ENCODE results near the gene VPS45. TPM values are rescaled to one million over a fixed set of nuclear protein-coding genes. Genes with fewer than 3 reads are reported as not detected.

Gene VPS45
- total and polyA plus RNA-seq, 2 of the 8 experiments (the other 6 are each of a cell fraction or from before 2014, with no cell fraction given), result 19.1 to 27.6 TPM

GRCh38 chr1:150138044-150138443 lies 70.5 kb downstream of the VPS45 start:
- Histone ChIP-seq H2BK15ac (ENCODE audit: low read length) (no peak overlapping the region), H3K4me1 (replicated peaks in 1 of 4; ENCODE audit: control insufficient read depth in 3 of 4, insufficient read depth in 4 of 4, low read length in 3 of 4) (no peaks in the 10 kb centered on the region), H3K4ac (replicated peaks; ENCODE audit: insufficient read length, low read depth, low read length) (no peak overlapping the region), H2AK5ac (ENCODE audit: low read depth, low read length) (no peak overlapping the region), H3K23ac (ENCODE audit: insufficient read length) (no peak overlapping the region), H4K20me1 (replicated peaks in 1 of 2; ENCODE audit: control insufficient read depth in 1 of 2, insufficient read depth in 2 of 2, low read length in 2 of 2) (no peaks in the 10 kb centered on the region), H3K36me3 (ENCODE audit: control insufficient read depth in 2 of 4, insufficient read depth in 4 of 4, low read length in 3 of 4) (no peaks in the 10 kb centered on the region), H3K4me3 (ENCODE audit: extremely low read depth in 1 of 4, insufficient read depth in 2 of 4, low read depth in 3 of 4, low read length in 4 of 4) (no peak overlapping the region), H2BK12ac (ENCODE audit: low read depth, low read length) (no peak overlapping the region), H2BK5ac (ENCODE audit: low read depth, low read length) (no peak overlapping the region), H4K5ac (ENCODE audit: insufficient read length, low read depth, low read length) (no peak overlapping the region), H2AFZ (ENCODE audit: low read length) (no peak overlapping the region), H4K8ac (ENCODE audit: extremely low read depth, insufficient read depth, low read length) (no peak overlapping the region), H2BK120ac (replicated peaks; ENCODE audit: low read depth, low read length) (no peak overlapping the region), H3K9ac (replicated peaks in 1 of 4; ENCODE audit: extremely low read depth in 1 of 4, low read depth in 3 of 4, low read length in 3 of 4) (no peak overlapping the region), H3K27ac (ENCODE audit: low read depth, low read length) (no peak overlapping the region), H3K14ac (ENCODE audit: insufficient read length) (no peak overlapping the region), H3K4me2 (ENCODE audit: insufficient read depth in 1 of 2, low read depth in 2 of 2, low read length in 2 of 2) (no peak overlapping the region), H2BK20ac (ENCODE audit: low read length) (no peak overlapping the region), H3K56ac (replicated peaks; ENCODE audit: insufficient read length, low read depth, low read length) (no peak overlapping the region), H3K79me2 (ENCODE audit: control insufficient read depth in 1 of 2, insufficient read depth in 2 of 2, low read length in 2 of 2) (no peaks in the 10 kb centered on the region), H3K79me1 (ENCODE audit: low read depth, low read length) (no peaks in the 10 kb centered on the region), H3K23me2 (ENCODE audit: low read depth, low read length) (peaks cover 1% of the 10 kb centered on the region; the same call in 1 of the 2 replicates), H3K9me3 (ENCODE audit: insufficient read depth in 2 of 2, low read depth in 1 of 2, low read length in 1 of 2) (no peaks in the 10 kb centered on the region), H3K18ac (ENCODE audit: extremely low read depth, low read length) (no peak overlapping the region), H3K27me3 (replicated peaks in 1 of 4; ENCODE audit: control insufficient read depth in 3 of 4, extremely low read depth in 1 of 4, insufficient read depth in 3 of 4, low read length in 3 of 4) (no peaks in the 10 kb centered on the region), H4K91ac (replicated peaks; ENCODE audit: insufficient read length, low read length) (no peak overlapping the region)
- WGBS, 2 experiments (ENCODE audit: extremely low coverage in 1 of 2, insufficient coverage in 1 of 2, insufficient read length in 1 of 2, insufficient replicate concordance in 2 of 2, low coverage in 1 of 2, low lambda C conversion rate in 2 of 2, missing lambda C conversion rate in 1 of 2), result 86% methylated on average over 5 of the region's 5 CpGs; no CpG with 5 or more reads in 1 of the 2 experiments
- POLR2A ChIA-PET (ENCODE audit: partially characterized antibody), result no interaction called here
- no peak for DNase-seq (ENCODE audit: low read depth in 1 of 2, low spot score in 2 of 2)
- no peak for TF ChIP-seq TAF7 (optimal IDR thresholded peaks at IDR 0.05; ENCODE audit: borderline replicate concordance, low read depth, low read length)
- TF ChIP-seq SUZ12 (IDR thresholded peaks at IDR 0.05; ENCODE audit: low read length), result no peak
- TF ChIP-seq SIRT6 (IDR thresholded peaks at IDR 0.05; ENCODE audit: low read length), result no peak
- TF ChIP-seq ZNF274 (IDR thresholded peaks at IDR 0.05; ENCODE audit: borderline replicate concordance, extremely low read depth, low read length), result no peak
- TF ChIP-seq ASH2L (IDR thresholded peaks at IDR 0.05; ENCODE audit: low read length), result no peak
- TF ChIP-seq KDM5A (IDR thresholded peaks at IDR 0.05; ENCODE audit: low read length), result no peak
- no peak for TF ChIP-seq YY1 (IDR thresholded peaks at IDR 0.05; ENCODE audit: low read depth, low read length)
- TF ChIP-seq FOSL1 (IDR thresholded peaks at IDR 0.05; ENCODE audit: insufficient read depth, low read depth, low read length), result no peak
- TF ChIP-seq CHD2 (IDR thresholded peaks at IDR 0.05; ENCODE audit: low read length), result no peak
- TF ChIP-seq CBX8 (IDR thresholded peaks at IDR 0.05; ENCODE audit: borderline replicate concordance, low read depth, low read length), result no peak
- no peak for TF ChIP-seq E2F6 (IDR thresholded peaks at IDR 0.05)
- no peak for TF ChIP-seq SP2 (IDR thresholded peaks at IDR 0.05; ENCODE audit: low read length)
- FAIRE-seq, result no peak
- CTCF ChIA-PET (ENCODE audit: partially characterized antibody), result no interaction called here

Measured in H1 (cell line).